ENCODE results near the gene THBS3. TPM values are rescaled to one million over a fixed set of nuclear protein-coding genes. Genes with fewer than 3 reads are reported as not detected.

THBS3 gene
- polyA plus RNA-seq, 1 donor from 2014 or later = 99.6 TPM

- Histone ChIP-seq H3K9ac (ENCODE audit: low read length) (no peak overlapping the region), H3K9me2 (ENCODE audit: insufficient read depth, low read length) (no peaks in the 10 kb centered on the region), H4K20me1 (ENCODE audit: insufficient read depth) (no peaks in the 10 kb centered on the region), H3K4me3 (ENCODE audit: low read length) (no peak overlapping the region), H3K79me2 (replicated peaks; ENCODE audit: insufficient read depth, low read length) (peaks cover 41% of the 10 kb centered on the region), H3K9me3 (ENCODE audit: low read length) (no peaks in the 10 kb centered on the region), H3K27ac (ENCODE audit: low read length) (no peak overlapping the region), H2AFZ (ENCODE audit: low read depth, low read length) (no peak overlapping the region), H3F3A (ENCODE audit: insufficient read depth, low read length, poor library complexity, severe bottlenecking) (no peaks in the 10 kb centered on the region), H3K4me2 (ENCODE audit: low read length) (no peak overlapping the region), H3K36me3 (ENCODE audit: insufficient read depth, low read length) (no peaks in the 10 kb centered on the region), H3K27me3 (ENCODE audit: insufficient read depth, low read depth, low read length) (no peaks in the 10 kb centered on the region)
- no peak for TF ChIP-seq TAF1 (IDR thresholded peaks at IDR 0.05; ENCODE audit: low read depth)
- no peak for TF ChIP-seq EZH2 (IDR thresholded peaks at IDR 0.05; ENCODE audit: borderline replicate concordance, insufficient read depth, low read length, poor library complexity, severe bottlenecking)
- no peak for TF ChIP-seq POLR2AphosphoS5 (IDR thresholded peaks at IDR 0.05)
- no peak for TF ChIP-seq REST (IDR thresholded peaks at IDR 0.05; ENCODE audit: borderline replicate concordance)
- no peak for TF ChIP-seq CTCF (IDR thresholded peaks at IDR 0.05; ENCODE audit: poor library complexity, severe bottlenecking)
- TF ChIP-seq EP300 (conservative IDR thresholded peaks at IDR 0.05; ENCODE audit: poor library complexity, severe bottlenecking) = no peak
- no peak for TF ChIP-seq MXI1 (conservative IDR thresholded peaks at IDR 0.05; ENCODE audit: poor library complexity, severe bottlenecking)
- no peak for TF ChIP-seq RAD21 (conservative IDR thresholded peaks at IDR 0.05)
- no peak for TF ChIP-seq SMC3 (conservative IDR thresholded peaks at IDR 0.05; ENCODE audit: poor library complexity)
These were observed 6.8 kb downstream of the THBS3 start for GRCh38 chr1:155200920-155201319.

- H3K27ac ChIP-seq (ENCODE audit: low read length) = no peak overlapping the region
- no peak overlapping the region for H3K4me2 ChIP-seq (ENCODE audit: low read length)
- no peaks in the 10 kb centered on the region for H4K20me1 ChIP-seq (ENCODE audit: insufficient read depth)
- no peak overlapping the region for H3K4me3 ChIP-seq (ENCODE audit: low read length)
- no peaks in the 10 kb centered on the region for H3F3A ChIP-seq (ENCODE audit: insufficient read depth, low read length, poor library complexity, severe bottlenecking)
- H3K79me2 ChIP-seq (replicated peaks; ENCODE audit: insufficient read depth, low read length) = peaks cover 39% of the 10 kb centered on the region
- no peak overlapping the region for H3K9ac ChIP-seq (ENCODE audit: low read length)
- no peak for TF ChIP-seq CTCF (IDR thresholded peaks at IDR 0.05; ENCODE audit: poor library complexity, severe bottlenecking)
- TF ChIP-seq SMC3 (conservative IDR thresholded peaks at IDR 0.05; ENCODE audit: poor library complexity) = no peak
- no peak for TF ChIP-seq EP300 (conservative IDR thresholded peaks at IDR 0.05; ENCODE audit: poor library complexity, severe bottlenecking)
- no peak for TF ChIP-seq POLR2AphosphoS5 (IDR thresholded peaks at IDR 0.05)
- TF ChIP-seq TAF1 (IDR thresholded peaks at IDR 0.05; ENCODE audit: low read depth) = no peak
- no peaks in the 10 kb centered on the region for H3K27me3 ChIP-seq (ENCODE audit: insufficient read depth, low read depth, low read length)
- no peaks in the 10 kb centered on the region for H3K9me3 ChIP-seq (ENCODE audit: low read length)
- no peaks in the 10 kb centered on the region for H3K9me2 ChIP-seq (ENCODE audit: insufficient read depth, low read length)
- no peaks in the 10 kb centered on the region for H3K36me3 ChIP-seq (ENCODE audit: insufficient read depth, low read length)
- H2AFZ ChIP-seq (ENCODE audit: low read depth, low read length) = no peak overlapping the region
These were observed 7.9 kb downstream of the THBS3 start for GRCh38 chr1:155199792-155200191.

Data from neural cell (in vitro differentiated cells).